Stimulated activated CD8-positive, alpha-beta memory T cell treated with anti-CD3 and anti-CD28 coated beads, Interleukin-7, amount 100 ng/mL, for 4 hours (primary cell): ENCODE data around the gene UROC1.

ENCODE experiments used
- DNase-seq, 2 donors: peaks; one replicate each; pipeline ENCODE4 v3.0.0-alpha.2; 2020; ENCODE audit warnings: low read depth in 2 of 2

Gene UROC1

DNA sequence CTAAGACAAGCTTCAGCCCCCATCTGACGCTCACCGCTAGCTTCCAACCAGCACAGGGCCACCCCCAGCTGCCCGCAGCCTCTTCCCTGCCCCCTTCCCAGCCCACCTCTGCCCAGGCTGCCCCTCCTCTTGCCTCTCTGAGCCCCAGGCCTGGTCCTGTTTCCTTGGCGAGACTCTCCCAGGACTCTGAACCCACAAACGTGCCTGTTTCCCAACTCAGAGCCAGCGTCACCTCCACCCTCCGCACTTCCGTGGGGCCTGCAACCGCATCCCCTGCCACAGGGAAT is 76.9 kb downstream of the UROC1 start:
- no peak for DNase-seq

- no peak for DNase-seq
These were observed 77.4 kb downstream of the UROC1 start for GRCh38 chr3:126439968-126440708.

DNA sequence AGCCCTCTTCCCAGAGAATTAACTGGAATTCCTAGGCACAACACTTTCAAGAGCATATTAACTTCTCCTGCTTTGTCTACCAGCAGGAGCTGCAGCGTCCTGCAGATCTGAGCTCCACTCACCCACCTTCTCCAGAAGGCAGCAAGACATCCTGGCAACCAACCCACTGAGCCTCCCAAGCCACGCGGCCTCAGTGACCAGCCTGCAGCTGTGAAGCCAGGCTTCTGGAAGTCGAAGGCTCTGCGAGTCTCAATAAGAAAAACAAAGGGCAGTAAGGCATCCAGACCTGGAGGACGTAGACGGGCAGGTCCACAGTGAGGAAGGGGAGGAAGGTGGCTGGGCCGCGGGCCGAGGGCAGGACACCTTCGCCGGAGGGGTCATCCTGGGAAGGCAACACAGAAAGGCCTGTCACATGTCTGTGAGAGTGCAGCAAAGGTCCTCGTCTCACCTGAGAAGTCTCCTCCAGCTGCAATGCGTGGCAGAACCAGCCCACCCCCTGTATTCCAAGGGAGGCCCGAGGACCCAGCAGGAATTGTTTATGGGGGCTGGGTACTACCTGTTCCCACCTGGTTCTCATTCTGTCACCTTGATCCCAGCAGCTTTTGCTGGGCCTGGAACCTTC is 78.1 kb downstream of the UROC1 start:
- no peak for DNase-seq

DNA sequence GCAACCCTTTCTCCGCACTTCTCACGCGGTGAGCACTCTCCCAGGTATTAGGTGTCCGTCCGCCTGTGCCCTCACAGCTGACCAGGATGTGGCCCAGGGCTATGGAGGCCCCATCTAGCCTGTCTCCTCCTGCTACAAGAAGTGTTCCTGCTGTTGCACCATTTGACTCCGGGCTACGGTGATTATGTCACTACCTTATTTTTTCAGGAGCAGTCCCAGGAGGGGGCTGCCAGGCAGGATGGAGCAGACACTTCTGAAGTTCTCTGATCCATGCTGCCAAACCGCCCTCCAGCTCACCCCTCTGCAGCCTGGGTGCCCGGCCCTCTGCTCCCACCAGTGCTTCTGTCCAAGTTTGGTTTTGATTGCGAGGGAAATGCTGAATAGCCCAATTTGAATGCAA is 78.8 kb downstream of the UROC1 start:
- no peak for DNase-seq

GRCh38 chr3:126438186-126438585 is 79.4 kb downstream of the UROC1 start:
- no peak for DNase-seq

DNA sequence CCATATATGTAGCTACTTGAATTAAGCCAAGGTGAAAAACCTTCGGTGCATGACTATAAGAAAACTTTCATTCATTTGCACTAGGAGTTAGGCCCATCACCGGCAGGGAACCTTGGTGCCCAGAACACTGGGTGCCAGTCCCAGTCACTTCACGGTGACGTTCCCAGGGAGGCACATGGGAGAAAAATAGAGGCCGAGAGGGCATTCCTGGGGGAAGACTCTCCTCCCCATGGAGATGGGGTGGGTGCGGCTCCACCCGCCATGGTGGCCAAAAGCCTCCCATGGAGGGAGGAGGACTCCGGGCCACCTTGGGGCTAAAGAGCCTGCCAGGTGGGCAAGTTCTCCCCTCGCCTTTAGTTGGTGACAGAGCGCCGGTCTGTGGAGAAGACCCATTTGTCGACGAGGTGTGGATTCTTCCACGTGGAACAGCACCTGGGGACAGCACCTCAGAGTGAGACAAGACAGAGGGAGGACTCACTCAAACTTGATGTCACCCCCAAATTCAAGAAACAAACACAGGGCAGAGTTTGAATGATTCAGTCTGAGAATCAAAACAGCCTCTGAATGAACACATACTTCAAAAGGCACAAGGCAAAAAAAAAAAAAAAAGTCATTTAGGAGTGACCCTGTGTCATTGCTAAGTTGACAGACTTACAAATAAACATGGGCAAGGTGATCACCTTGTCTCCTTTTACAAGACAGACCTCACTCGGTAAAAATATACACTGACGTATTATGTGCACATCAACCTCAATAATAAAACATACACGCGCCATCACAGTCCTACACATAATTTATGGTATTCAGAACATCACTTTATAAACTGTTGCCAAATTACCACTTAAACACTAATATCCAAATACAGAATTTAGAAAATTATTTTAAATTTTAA is 80.5 kb downstream of the UROC1 start:
- no peak for DNase-seq

DNA sequence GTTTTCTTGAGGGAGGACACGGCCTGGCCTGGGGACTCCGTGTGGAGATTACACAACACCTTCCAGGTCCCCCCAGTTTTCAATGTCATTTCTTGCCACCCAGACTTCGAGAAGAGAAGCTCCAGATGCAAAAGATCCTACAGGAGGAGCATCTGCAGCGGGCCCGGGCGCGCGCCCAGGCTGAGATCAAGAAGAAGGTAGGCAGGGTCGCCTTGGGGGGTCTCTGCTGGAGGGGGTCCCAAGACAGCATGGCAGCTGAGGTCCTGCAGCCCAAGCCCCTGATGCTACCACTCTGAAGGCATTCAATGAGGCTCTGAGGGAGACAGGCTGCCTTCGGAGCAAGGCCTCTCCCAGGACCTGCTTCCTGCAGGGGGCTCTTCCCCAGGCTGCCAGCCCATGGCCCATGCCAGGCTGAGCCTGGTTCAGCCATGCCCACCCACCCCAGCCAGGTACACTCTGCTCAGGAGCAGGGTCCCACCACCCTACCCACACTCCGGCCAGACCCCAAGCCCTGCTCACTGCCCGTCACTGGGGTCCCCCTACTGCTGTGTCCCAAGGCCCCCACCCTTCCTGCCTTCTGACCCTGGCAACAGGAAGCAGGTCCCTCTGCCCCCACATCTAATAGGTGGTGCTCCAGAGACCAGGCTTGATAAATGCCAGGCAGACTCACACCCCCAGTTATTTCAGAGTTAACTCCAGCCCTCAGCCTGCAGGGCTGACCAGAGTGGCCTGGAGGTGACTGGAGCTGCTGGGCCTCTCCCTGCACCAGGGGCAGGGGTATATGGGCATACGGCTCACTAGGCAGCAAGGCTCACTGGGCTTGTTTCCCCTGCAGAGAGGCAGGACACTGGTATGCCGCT is 81.9 kb downstream of the UROC1 start:
- DNase-seq = no peak

DNA sequence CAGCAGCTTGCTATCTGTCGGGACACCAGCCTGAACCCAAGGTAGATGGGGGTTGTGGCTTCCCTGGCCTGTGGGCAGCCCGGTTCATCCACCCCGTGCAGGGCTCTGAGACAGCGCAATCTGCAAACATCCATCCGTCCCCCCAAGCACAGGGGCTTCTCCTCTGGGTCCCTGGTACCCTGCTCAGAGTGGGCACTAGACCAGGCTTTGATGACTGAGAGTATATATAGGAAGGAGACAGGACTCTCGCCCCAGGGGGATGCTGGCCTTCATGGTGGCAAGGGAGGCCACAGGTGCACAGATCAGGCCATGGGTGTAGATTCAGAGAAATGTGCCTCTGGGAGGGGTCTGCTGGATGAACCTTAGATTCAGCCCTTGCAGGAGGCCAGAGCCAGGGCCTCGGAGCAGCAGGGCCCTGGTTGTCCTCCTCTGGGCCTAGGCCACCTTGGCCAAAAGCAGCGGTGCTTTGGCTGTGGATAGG is 82.6 kb downstream of the UROC1 start:
- no peak for DNase-seq

DNA sequence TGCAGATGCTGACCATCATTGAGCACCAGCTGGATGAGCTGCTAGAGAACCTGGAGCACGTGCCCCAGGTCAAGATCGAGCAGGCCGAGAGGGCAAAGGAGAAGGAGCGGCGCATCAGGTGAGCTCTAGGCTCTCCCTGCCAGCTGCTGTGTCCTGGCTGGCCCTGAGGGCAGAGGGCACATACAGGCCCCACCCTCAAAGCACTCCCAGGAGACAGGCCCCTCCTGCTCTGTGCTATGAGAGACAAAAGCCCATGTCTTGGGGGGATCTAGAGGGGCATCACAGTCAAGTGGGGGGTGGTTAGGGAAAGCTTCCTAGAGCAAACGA is 83.3 kb downstream of the UROC1 start:
- DNase-seq = no peak

DNA sequence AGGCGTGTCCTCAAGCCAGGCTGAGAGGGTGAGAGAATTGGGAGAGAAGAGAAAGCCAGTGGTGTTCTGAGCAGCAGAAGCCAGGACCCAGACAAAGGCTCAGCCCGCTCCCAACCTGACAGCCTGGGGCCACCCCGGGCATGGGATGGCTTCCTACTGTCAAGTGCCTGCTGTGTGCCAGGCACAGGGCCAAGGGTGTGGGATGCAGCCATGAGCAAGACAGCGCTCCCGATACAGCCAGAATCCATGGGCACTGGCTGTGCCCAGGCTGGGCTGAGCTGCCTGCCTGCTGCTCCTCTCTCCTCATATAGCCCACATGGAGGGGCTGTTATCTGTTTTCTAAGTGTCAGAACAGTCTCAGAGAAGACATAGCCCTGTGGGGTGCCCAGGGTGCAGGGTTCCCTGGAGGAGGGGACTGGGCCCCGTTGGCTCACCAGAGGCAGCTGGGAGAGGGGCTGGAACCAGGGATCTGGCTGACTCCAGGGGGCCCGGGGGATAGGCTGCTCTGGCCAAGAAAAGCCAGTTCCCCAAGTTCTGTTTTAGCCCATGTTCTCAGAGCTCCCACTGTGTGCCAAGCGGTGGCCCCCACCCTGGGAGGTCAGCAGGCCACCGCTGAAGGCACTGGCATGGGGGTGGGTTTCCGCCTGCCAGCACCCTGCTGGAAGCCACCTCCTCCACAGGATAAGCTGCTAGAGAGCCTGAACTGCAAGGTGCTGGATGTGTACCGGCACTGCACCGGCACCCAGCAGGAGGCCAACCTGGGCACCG is 83.9 kb downstream of the UROC1 start:
- DNase-seq = no peak

- no peak for DNase-seq
These were observed 84.5 kb downstream of the UROC1 start for GRCh38 chr3:126433105-126433430.

DNA sequence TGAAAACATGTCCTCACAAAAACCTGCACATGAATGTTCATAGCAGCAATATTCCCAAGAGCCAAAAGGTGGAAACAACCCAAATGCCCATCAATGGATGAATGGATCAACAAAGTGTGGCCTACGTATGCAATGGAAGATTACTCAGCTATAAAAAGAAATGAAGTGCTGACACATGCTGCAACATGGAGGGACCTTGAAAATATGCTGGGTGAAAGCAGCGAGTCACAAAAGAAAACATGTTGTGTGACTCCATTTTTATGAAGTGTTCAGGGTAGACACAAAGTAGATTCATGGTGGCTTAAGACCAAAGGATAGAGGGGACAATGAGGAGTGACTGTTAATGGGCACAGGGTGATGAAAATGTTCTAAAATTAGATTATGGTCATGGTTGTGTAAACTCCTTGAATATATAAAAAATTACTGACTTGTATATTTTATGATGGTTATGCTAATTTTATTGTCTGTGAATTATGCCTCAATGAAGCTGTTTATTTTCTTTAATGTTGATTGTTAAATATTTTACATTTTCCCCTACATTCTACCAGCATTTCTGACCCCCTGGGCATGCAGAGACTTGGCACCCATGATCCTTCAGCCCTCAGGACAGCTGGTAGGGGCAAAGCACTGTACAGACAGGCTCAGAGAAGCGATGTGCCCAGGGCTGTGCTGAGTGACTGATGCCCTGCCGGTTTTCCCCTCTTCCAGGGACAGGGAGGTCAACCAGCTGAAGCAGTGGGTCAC is 85.0 kb downstream of the UROC1 start:
- DNase-seq = no peak
